Thoracic aorta (tissue), 2 donors: ENCODE data around the gene MACF1. TPM values are rescaled to one million over a fixed set of nuclear protein-coding genes. Genes with fewer than 3 reads are reported as not detected.

Experiments
- ATAC-seq: fragments of 150-250 bp; one replicate; pipeline ENCODE4 v1.8.0; 2017; ENCODE audit warnings: low read depth; ENCODE audit not compliant: insufficient number of reproducible peaks, low FRiP score
- DNase-seq: peaks from one replicate; pipeline ENCODE4 v3.0.0-alpha.2; 2020; ENCODE audit warnings: low spot score
- H3K27ac ChIP-seq, 2 donors: fragments of 200-600 bp; sonication (generic); 1 replicate in 1 of 2; 2 replicates in 1 of 2; pipeline ENCODE4 v1.5.1; 2016; ENCODE audit warnings: mild to moderate bottlenecking in 2 of 2, moderate library complexity in 2 of 2
- H3K27me3 ChIP-seq: fragments of 200-600 bp; sonication (generic); replicated peaks from 2 replicates; pipeline ENCODE4 v1.6.0; 2016; ENCODE audit warnings: mild to moderate bottlenecking; ENCODE audit not compliant: insufficient read depth
- H3K36me3 ChIP-seq: fragments of 200-600 bp; sonication (generic); one replicate; pipeline ENCODE4 v1.5.1; 2016
- H3K4me1 ChIP-seq, 2 donors: fragments of 200-600 bp; sonication (generic); 1 replicate in 1 of 2; 2 replicates in 1 of 2; pipeline versions ENCODE4 v1.5.1 to v1.6.0; 2016; ENCODE audit warnings: low read depth in 2 of 2, mild to moderate bottlenecking in 1 of 2; ENCODE audit not compliant: control insufficient read depth in 1 of 2
- H3K4me3 ChIP-seq: fragments of 200-600 bp; sonication (generic); 2 replicates; pipeline ENCODE4 v1.5.1; 2016; ENCODE audit warnings: mild to moderate bottlenecking
- H3K9me3 ChIP-seq: fragments of 200-600 bp; sonication (generic); 2 replicates; pipeline ENCODE4 v1.5.1; 2016
- total RNA-seq, 2 donors: library from RNA; depleted of rRNA; stranded (reverse); fragments of >200 nt; gene quantifications; one replicate each; pipeline versions ENCODE4 v1.1.0 to v1.2.3, GENCODE V29; 2016
- TF ChIP-seq, protein P1 (sequence below): fragments of 200-600 bp; sonication (generic); IDR thresholded peaks from one replicate; pipeline ENCODE4 v1.5.1; 2019; ENCODE audit warnings: antibody characterized with exemption

The MACF1 gene
- total RNA-seq, 2 donors from 2014 or later: 604 to 650 TPM

GRCh38 chr1:39384305-39384704 is 179.8 kb downstream of the MACF1 start:
- TF ChIP-seq, protein P1, sequence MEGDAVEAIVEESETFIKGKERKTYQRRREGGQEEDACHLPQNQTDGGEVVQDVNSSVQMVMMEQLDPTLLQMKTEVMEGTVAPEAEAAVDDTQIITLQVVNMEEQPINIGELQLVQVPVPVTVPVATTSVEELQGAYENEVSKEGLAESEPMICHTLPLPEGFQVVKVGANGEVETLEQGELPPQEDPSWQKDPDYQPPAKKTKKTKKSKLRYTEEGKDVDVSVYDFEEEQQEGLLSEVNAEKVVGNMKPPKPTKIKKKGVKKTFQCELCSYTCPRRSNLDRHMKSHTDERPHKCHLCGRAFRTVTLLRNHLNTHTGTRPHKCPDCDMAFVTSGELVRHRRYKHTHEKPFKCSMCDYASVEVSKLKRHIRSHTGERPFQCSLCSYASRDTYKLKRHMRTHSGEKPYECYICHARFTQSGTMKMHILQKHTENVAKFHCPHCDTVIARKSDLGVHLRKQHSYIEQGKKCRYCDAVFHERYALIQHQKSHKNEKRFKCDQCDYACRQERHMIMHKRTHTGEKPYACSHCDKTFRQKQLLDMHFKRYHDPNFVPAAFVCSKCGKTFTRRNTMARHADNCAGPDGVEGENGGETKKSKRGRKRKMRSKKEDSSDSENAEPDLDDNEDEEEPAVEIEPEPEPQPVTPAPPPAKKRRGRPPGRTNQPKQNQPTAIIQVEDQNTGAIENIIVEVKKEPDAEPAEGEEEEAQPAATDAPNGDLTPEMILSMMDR: no peak
- Histone ChIP-seq H3K27me3 (no peaks in the 10 kb centered on the region), H3K9me3 (no peaks in the 10 kb centered on the region), H3K4me1 (peaks cover 10 to 43% of the 10 kb centered on the region in 2 donors), H3K27ac (peak overlapping the region; percentile 24 to 63), H3K36me3 (peaks cover 61% of the 10 kb centered on the region), H3K4me3 (no peak overlapping the region)
- DNase-seq: no peak
- ATAC-seq: no peak

DNA sequence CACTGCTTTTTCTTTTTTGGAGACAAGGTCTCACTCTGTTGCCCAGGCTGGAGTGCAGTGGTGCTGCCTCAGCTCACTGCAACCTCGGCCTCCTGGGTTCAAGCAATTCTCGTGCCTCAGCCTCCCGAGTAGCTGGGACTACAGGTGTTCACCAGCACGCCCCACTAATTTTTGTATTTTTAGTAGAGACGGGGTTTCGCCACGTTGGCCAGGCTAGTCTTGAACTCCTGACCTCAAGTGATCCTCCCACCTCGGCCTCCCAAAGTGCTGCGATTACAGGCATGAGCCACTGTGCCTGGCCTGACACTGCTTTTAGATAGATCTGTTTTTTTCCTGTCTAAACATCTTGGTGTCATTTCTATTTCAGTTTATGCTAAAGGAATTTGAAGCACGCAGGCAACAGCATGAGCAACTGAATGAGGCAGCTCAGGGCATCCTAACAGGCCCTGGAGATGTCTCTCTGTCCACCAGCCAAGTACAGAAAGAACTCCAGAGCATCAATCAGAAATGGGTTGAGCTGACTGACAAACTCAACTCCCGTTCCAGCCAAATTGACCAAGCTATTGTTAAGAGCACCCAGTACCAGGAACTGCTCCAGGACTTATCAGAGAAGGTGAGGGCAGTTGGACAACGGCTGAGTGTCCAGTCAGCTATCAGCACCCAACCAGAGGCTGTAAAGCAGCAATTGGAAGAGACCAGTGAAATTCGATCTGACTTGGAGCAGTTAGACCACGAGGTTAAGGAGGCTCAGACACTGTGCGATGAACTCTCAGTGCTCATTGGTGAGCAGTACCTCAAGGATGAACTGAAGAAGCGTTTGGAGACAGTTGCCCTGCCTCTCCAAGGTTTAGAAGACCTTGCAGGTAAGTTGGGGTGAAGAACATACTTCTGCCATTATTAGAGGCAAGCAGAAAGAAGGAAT is 180.8 kb downstream of the MACF1 start:
- TF ChIP-seq, protein P1: no peak

DNA sequence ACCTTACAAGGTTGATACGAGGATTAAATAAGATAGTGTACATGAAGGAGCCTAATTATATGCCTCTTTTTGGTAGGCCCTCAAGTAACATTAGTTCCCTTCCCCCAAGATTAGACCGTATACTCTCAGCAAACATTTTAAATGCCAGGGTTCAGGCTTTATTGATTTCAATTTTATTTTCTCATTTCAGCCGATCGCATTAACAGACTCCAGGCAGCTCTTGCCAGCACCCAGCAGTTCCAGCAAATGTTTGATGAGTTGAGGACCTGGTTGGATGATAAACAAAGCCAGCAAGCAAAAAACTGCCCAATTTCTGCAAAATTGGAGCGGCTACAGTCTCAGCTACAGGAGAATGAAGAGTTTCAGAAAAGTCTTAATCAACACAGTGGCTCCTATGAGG is 182.5 kb downstream of the MACF1 start:
- ATAC-seq: no peak
- no peak overlapping the region for H3K4me3 ChIP-seq
- peak overlapping the region; percentile 75 to 80 for H3K27ac ChIP-seq
- no peaks in the 10 kb centered on the region for H3K9me3 ChIP-seq
- H3K4me1 ChIP-seq: peaks cover 31 to 64% of the 10 kb centered on the region in 2 donors
- no peak for DNase-seq
- no peaks in the 10 kb centered on the region for H3K27me3 ChIP-seq
- TF ChIP-seq, protein P1: no peak
- H3K36me3 ChIP-seq: peaks cover 38% of the 10 kb centered on the region

More for the DNA sequence above, 180.8 kb downstream of the MACF1 start:
- Histone ChIP-seq H3K36me3 (peaks cover 51% of the 10 kb centered on the region), H3K27ac (peak overlapping the region in 1 of 2 donors; percentile 63), H3K4me3 (no peak overlapping the region), H3K9me3 (no peaks in the 10 kb centered on the region), H3K4me1 (peaks cover 17 to 54% of the 10 kb centered on the region in 2 donors), H3K27me3 (no peaks in the 10 kb centered on the region)
- DNase-seq: no peak
- ATAC-seq: no peak

DNA sequence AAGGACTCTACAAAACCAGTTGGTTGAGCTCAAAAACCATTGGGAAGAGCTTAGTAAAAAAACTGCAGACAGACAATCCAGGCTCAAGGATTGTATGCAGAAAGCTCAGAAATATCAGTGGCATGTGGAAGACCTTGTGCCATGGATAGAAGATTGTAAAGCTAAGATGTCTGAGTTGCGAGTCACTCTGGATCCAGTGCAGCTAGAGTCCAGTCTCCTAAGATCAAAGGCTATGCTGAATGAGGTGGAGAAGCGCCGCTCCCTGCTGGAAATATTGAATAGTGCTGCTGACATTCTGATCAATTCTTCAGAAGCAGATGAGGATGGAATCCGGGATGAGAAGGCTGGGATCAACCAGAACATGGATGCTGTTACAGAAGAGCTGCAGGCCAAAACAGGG is 183.0 kb downstream of the MACF1 start:
- Histone ChIP-seq H3K27ac (peak overlapping the region; percentile 75 to 80), H3K4me1 (peaks cover 36 to 69% of the 10 kb centered on the region in 2 donors), H3K36me3 (peaks cover 33% of the 10 kb centered on the region)

More for the DNA sequence above, 183.0 kb downstream of the MACF1 start:
- Histone ChIP-seq H3K27me3 (no peaks in the 10 kb centered on the region), H3K9me3 (no peaks in the 10 kb centered on the region), H3K4me3 (no peak overlapping the region)
- DNase-seq (no peak), ATAC-seq (no peak)
- TF ChIP-seq, protein P1: no peak
